ENCODE results near the gene SPRR3. TPM values are rescaled to one million over a fixed set of nuclear protein-coding genes. Genes with fewer than 3 reads are reported as not detected.

The SPRR3 gene
- total RNA-seq, 1 experiment from 2014 or later: not detected

Other genes with a start within 250 kb of the SPRR3 start
- gene KPRP, start 243.7 kb upstream of the SPRR3 start, total RNA-seq (2014; rRNA removed; shearing (Covaris generic)): not detected in 2 replicates
- not detected in 2 replicates for gene LCE1F, start 226.6 kb upstream of the SPRR3 start, total RNA-seq (2014; rRNA removed; shearing (Covaris generic))
- gene LCE1E, start 215.5 kb upstream of the SPRR3 start, total RNA-seq (2014; rRNA removed; shearing (Covaris generic)): not detected in 2 replicates
- not detected in 2 replicates for gene LCE1D, start 205.0 kb upstream of the SPRR3 start, total RNA-seq (2014; rRNA removed; shearing (Covaris generic))
- not detected in 2 replicates for gene LCE1C, start 195.1 kb upstream of the SPRR3 start, total RNA-seq (2014; rRNA removed; shearing (Covaris generic))
- not detected in 2 replicates for gene LCE1B, start 189.8 kb upstream of the SPRR3 start, total RNA-seq (2014; rRNA removed; shearing (Covaris generic))
- gene LCE1A, start 174.3 kb upstream of the SPRR3 start, total RNA-seq (2014; rRNA removed; shearing (Covaris generic)): not detected in 2 replicates
- gene LCE6A, start 158.9 kb upstream of the SPRR3 start, total RNA-seq (2014; rRNA removed; shearing (Covaris generic)): not detected in 2 replicates
- gene LCE7A, start 141.8 kb upstream of the SPRR3 start, total RNA-seq (2014; rRNA removed; shearing (Covaris generic)): not detected in 2 replicates
- not detected in 2 replicates for gene SMCP, start 123.4 kb upstream of the SPRR3 start, total RNA-seq (2014; rRNA removed; shearing (Covaris generic))
- 0.06 TPM in 1 of 2 replicates, not detected in the other for gene IVL, start 93.2 kb upstream of the SPRR3 start, total RNA-seq (2014; rRNA removed; shearing (Covaris generic))
- not detected in 2 replicates for gene SPRR5, start 54.5 kb upstream of the SPRR3 start, total RNA-seq (2014; rRNA removed; shearing (Covaris generic))
- not detected in 2 replicates for gene SPRR4, start 31.1 kb upstream of the SPRR3 start, total RNA-seq (2014; rRNA removed; shearing (Covaris generic))
- gene SPRR1A, start 17.7 kb upstream of the SPRR3 start, total RNA-seq (2014; rRNA removed; shearing (Covaris generic)): not detected in 2 replicates
- not detected in 2 replicates for gene SPRR1B, start 29.5 kb downstream of the SPRR3 start, total RNA-seq (2014; rRNA removed; shearing (Covaris generic))
- gene SPRR2D, start 39.4 kb downstream of the SPRR3 start, total RNA-seq (2014; rRNA removed; shearing (Covaris generic)): not detected in 2 replicates
- not detected in 2 replicates for gene SPRR2A, start 55.8 kb downstream of the SPRR3 start, total RNA-seq (2014; rRNA removed; shearing (Covaris generic))
- not detected in 2 replicates for gene SPRR2B, start 69.9 kb downstream of the SPRR3 start, total RNA-seq (2014; rRNA removed; shearing (Covaris generic))
- not detected in 2 replicates for gene SPRR2E, start 92.8 kb downstream of the SPRR3 start, total RNA-seq (2014; rRNA removed; shearing (Covaris generic))
- not detected in 2 replicates for gene SPRR2F, start 111.8 kb downstream of the SPRR3 start, total RNA-seq (2014; rRNA removed; shearing (Covaris generic))
- not detected in 2 replicates for gene SPRR2G, start 149.1 kb downstream of the SPRR3 start, total RNA-seq (2014; rRNA removed; shearing (Covaris generic))
- not detected in 2 replicates for gene LELP1, start 201.7 kb downstream of the SPRR3 start, total RNA-seq (2014; rRNA removed; shearing (Covaris generic))
- gene PRR9, start 215.8 kb downstream of the SPRR3 start, total RNA-seq (2014; rRNA removed; shearing (Covaris generic)): 0.11 TPM in 1 of 2 replicates, not detected in the other